NCI-H446 treated with DMSO at 0.1 percent for 48 hours (cell line): ENCODE measurements around the gene OPA1.

ENCODE experiments used
- DNase-seq: peaks from one replicate; lab custom pipeline; 2025; lab: John Stamatoyannopoulos, UW

OPA1 gene

GRCh38 chr3:193737191-193737751 lies 144.3 kb downstream of the OPA1 start:
- no peak for DNase-seq

- DNase-seq: no peak
These were observed 149.6 kb downstream of the OPA1 start for GRCh38 chr3:193742628-193743027.

GRCh38 chr3:193743702-193744047 lies 150.7 kb downstream of the OPA1 start:
- DNase-seq: no peak

- no peak for DNase-seq
These were observed 151.2 kb downstream of the OPA1 start for GRCh38 chr3:193744048-193744821.

- DNase-seq: no peak
These were observed 152.0 kb downstream of the OPA1 start for GRCh38 chr3:193744822-193745684.

GRCh38 chr3:193746832-193747231 lies 153.8 kb downstream of the OPA1 start:
- DNase-seq: no peak
